GM23248 (cell line): ENCODE data around the gene MACF1.

Experiments used
- EZH2 ChIP-seq: fragments of 200-600 bp; sonication (generic); IDR thresholded peaks from 2 replicates; pipeline ENCODE4 v1.6.1; 2018; ENCODE audit warnings: antibody characterized with exemption, mild to moderate bottlenecking; ENCODE audit not compliant: insufficient read depth, poor library complexity, severe bottlenecking
- EZH2phosphoT487 ChIP-seq: fragments of 200-600 bp; sonication (generic); IDR thresholded peaks from 2 replicates; pipeline ENCODE4 v1.6.1; 2018; ENCODE audit warnings: antibody characterized with exemption, moderate library complexity, mild to moderate bottlenecking, low read depth; ENCODE audit not compliant: insufficient read depth

DNA sequence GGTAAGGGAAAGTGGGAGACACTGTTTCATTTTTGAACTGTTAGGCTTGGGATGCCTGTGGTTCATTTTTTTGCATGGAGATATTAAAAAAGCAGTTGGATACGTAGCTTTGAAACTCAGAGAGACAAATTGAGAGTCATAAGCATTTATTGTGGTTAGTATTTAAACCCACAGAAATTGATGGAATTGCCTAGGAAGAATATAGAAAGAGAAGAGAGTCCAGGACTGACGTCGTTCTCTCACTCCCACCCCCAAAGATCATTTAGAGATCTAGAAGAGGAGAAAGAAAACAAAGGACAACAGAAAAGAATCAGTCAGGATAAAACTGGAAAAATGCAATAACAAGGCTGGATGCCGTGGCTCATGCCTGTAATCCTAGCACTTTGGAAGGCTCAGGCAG lies 213.7 kb downstream of the MACF1 start:
- TF ChIP-seq EZH2 (no peak), EZH2phosphoT487 (no peak)
